Lower lobe of right lung (tissue), 2 donors: Measurements from ENCODE around the gene SLC6A11. TPM values are rescaled to one million over a fixed set of nuclear protein-coding genes. Genes with fewer than 3 reads are reported as not detected.

Experiments used
- ATAC-seq, 2 donors: fragments of 200-7000 bp; cut with Tn5 transposase; one replicate each; pipeline ENCODE4 v1.9.1; 2020 to 2022; ENCODE audit warnings: mild to moderate bottlenecking in 2 of 2, moderate library complexity in 2 of 2
- DNase-seq: peaks from one replicate; pipeline ENCODE4 v3.0.0-alpha.2; 2020
- H3K27ac ChIP-seq: fragments of 200-600 bp; one replicate; pipeline ENCODE4 v1.8.0; 2022
- H3K27me3 ChIP-seq: fragments of 200-600 bp; one replicate; pipeline ENCODE4 v1.8.0; 2022; ENCODE audit warnings: low read depth
- H3K36me3 ChIP-seq: fragments of 200-600 bp; one replicate; pipeline ENCODE4 v1.8.0; 2022; ENCODE audit warnings: mild to moderate bottlenecking
- H3K4me1 ChIP-seq: fragments of 200-600 bp; one replicate; pipeline ENCODE4 v1.8.0; 2022
- H3K4me3 ChIP-seq: fragments of 200-600 bp; one replicate; pipeline ENCODE4 v1.8.0; 2022; ENCODE audit warnings: mild to moderate bottlenecking
- H3K9me3 ChIP-seq: fragments of 200-600 bp; one replicate; pipeline ENCODE4 v1.8.0; 2022
- intact Hi-C: fragments of 100-400 bp; cut with DNase I; formaldehyde crosslinking; loops from one replicate; pipeline ENCODE4 v1.11.0; 2022
- total RNA-seq: library from RNA; stranded (reverse); fragmentation: NEBNext Ultra II Directional; extraction: Animal tissue kit (Norgen Biotek cat#: 25700); gene quantifications from one replicate; pipeline ENCODE4 v1.2.1, GENCODE V29; 2021
- TF ChIP-seq, protein P1 (sequence below): fragments of 200-600 bp; IDR thresholded peaks from one replicate; pipeline ENCODE4 v1.8.0; 2022; ENCODE audit warnings: antibody characterized with exemption, mild to moderate bottlenecking
- donor health status: DM: no; HTN: yes; CAD: no; lungs with severe emphysema.

SLC6A11 gene
- total RNA-seq, 1 donor from 2014 or later: not detected

DNA sequence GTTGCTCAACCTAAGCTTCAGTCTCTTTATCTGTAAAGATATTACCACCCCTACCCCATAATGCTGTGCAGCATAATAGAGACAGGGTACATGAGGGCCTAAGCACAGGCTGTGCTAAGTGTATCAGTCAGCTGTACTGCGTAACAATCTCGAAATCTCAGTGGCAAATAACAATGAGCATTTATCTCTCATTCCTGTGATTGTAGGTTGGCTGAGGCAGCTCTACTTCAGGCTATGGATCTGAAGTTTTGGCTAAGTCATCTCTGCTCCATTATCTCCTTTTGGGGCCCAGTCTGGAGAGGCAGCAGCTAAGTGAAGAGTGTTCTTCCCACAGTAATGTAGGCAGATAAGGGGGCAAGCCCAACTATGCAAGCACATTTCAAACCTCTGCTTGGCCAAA lies 7.1 kb upstream of the SLC6A11 start:
- Histone ChIP-seq H3K9me3 (no peaks in the 10 kb centered on the region), H3K27me3 (no peaks in the 10 kb centered on the region), H3K4me3 (no peak overlapping the region), H3K4me1 (no peaks in the 10 kb centered on the region), H3K36me3 (no peaks in the 10 kb centered on the region), H3K27ac (no peak overlapping the region)
- TF ChIP-seq, protein P1, sequence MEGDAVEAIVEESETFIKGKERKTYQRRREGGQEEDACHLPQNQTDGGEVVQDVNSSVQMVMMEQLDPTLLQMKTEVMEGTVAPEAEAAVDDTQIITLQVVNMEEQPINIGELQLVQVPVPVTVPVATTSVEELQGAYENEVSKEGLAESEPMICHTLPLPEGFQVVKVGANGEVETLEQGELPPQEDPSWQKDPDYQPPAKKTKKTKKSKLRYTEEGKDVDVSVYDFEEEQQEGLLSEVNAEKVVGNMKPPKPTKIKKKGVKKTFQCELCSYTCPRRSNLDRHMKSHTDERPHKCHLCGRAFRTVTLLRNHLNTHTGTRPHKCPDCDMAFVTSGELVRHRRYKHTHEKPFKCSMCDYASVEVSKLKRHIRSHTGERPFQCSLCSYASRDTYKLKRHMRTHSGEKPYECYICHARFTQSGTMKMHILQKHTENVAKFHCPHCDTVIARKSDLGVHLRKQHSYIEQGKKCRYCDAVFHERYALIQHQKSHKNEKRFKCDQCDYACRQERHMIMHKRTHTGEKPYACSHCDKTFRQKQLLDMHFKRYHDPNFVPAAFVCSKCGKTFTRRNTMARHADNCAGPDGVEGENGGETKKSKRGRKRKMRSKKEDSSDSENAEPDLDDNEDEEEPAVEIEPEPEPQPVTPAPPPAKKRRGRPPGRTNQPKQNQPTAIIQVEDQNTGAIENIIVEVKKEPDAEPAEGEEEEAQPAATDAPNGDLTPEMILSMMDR: no peak
- ATAC-seq (no peak), DNase-seq (no peak)
- intact Hi-C loops: no loop called here

DNA sequence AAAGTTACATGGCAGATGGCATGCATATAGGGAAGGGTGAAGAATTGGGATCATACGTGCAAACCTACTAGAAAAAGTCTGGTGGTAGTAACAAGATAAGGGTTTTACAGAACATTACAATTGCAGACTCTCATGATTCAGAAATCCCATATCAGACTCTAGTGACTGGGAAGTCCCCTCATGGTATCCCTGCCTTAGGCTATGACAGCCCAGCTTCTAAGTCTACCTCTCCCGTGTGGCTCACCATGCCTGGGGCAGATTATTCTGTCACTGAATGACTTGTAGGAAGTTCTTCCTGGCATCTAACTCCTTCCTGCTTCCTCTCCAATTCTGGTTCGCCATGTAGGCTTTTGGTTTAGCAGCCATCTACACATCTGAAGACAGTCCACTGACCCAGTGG lies 5.7 kb upstream of the SLC6A11 start:
- ATAC-seq: no peak
- intact Hi-C loops: no loop called here
- no peaks in the 10 kb centered on the region for H3K4me1 ChIP-seq
- H3K27ac ChIP-seq: no peak overlapping the region
- H3K9me3 ChIP-seq: no peaks in the 10 kb centered on the region
- H3K36me3 ChIP-seq: no peaks in the 10 kb centered on the region
- H3K27me3 ChIP-seq: peaks cover 7% of the 10 kb centered on the region
- H3K4me3 ChIP-seq: no peak overlapping the region
- DNase-seq: no peak
- TF ChIP-seq, protein P1: no peak

DNA sequence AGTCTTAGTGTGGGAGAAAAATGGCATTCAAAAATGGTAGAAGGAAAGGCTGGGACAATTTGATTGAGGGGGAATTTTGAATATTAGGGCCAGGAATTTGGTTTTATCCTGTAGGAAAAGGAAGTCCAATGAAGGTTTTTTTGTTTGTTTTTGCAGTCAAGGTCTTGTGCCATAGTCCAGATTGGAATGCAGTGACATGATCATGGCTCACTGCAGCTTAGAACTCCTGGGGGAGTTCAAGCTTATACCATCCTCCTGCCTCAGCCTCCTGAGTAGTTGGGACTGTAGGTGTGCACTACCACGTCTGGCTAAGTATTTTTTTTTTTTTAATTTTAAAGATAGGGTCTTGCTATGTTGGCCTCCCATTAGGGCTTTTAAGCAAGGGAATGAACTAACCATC lies 2.6 kb upstream of the SLC6A11 start:
- TF ChIP-seq, protein P1: no peak
- no peaks in the 10 kb centered on the region for H3K4me1 ChIP-seq
- no peaks in the 10 kb centered on the region for H3K9me3 ChIP-seq
- H3K27me3 ChIP-seq: peaks cover 32% of the 10 kb centered on the region
- no peak overlapping the region for H3K27ac ChIP-seq
- H3K4me3 ChIP-seq: no peak overlapping the region
- intact Hi-C loops: no loop called here
- DNase-seq: no peak
- no peak for ATAC-seq
- H3K36me3 ChIP-seq: no peaks in the 10 kb centered on the region

DNA sequence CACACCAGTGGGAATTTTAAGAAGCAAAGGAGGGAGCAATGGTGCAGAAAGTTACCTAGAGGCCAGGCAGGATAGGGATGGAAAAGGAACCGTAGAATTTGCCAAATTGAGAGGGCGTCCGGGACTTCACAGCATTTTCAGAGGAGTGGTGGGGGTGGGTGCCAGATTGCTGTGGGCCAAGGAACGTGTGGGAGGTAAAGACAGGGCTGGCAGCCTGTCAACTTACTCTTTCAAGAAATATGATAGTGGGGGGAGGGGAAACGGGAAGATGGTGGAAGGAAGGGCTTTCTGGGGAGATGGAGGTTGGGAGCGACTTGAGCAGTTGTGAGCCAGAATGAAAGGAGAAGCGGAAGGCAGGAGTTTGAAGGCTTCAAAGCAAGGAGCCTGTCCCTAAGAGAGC lies 1.4 kb upstream of the SLC6A11 start:
- H3K4me1 ChIP-seq: no peaks in the 10 kb centered on the region
- H3K27me3 ChIP-seq: peaks cover 36% of the 10 kb centered on the region
- intact Hi-C loops: no loop called here
- H3K27ac ChIP-seq: no peak overlapping the region
- ATAC-seq (no peak), DNase-seq (no peak)
- no peak overlapping the region for H3K4me3 ChIP-seq
- no peaks in the 10 kb centered on the region for H3K36me3 ChIP-seq
- TF ChIP-seq, protein P1: no peak
- no peaks in the 10 kb centered on the region for H3K9me3 ChIP-seq

DNA sequence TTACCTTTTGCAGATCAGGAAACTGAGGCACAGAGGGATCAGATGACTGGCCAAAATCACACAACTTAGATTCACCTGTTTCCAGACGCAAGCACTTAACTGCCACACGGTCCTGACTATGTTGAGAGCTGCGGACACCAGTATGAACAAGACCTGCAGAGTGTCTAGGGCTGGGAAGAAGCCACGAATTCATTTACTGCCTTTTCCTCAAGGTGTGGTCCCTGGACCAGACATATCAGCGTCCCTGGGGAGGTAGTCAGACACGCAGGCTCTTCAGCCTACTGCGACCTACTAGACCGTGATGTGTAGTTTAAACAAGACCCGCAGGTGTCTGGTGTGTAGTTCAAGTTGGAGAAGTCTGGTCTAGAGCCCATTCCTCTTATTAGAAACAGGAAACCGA lies 541 bp upstream of the SLC6A11 start:
- Histone ChIP-seq H3K36me3 (no peaks in the 10 kb centered on the region), H3K9me3 (no peaks in the 10 kb centered on the region), H3K4me3 (no peak overlapping the region), H3K27me3 (peaks cover 36% of the 10 kb centered on the region), H3K27ac (no peak overlapping the region), H3K4me1 (no peaks in the 10 kb centered on the region)
- ATAC-seq: no peak
- intact Hi-C loops: no loop called here
- no peak for DNase-seq
- TF ChIP-seq, protein P1: no peak

DNA sequence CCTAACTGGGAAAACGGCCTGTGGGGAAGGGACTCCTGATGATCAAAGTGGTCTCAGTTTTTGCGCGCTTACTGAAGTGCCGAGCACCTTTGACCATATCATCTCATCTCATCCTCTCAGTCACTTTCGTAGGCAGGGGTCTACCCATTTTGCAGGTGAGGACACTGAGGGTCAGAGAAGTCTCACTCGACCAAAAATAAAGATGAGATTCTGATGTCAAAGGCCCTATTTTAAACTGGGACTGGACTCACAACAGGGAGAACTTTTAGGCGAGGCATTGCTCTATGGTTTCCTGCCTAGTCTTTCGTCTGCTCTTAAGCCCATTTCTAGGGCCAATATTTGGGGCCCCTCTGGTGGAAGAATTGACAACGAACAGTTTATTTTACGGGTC lies 830 bp downstream of the SLC6A11 start:
- DNase-seq (no peak), ATAC-seq (no peak)
- no peaks in the 10 kb centered on the region for H3K9me3 ChIP-seq
- TF ChIP-seq, protein P1: no peak
- H3K4me1 ChIP-seq: no peaks in the 10 kb centered on the region
- no peak overlapping the region for H3K4me3 ChIP-seq
- peaks cover 36% of the 10 kb centered on the region for H3K27me3 ChIP-seq
- H3K27ac ChIP-seq: no peak overlapping the region
- H3K36me3 ChIP-seq: no peaks in the 10 kb centered on the region
- intact Hi-C loops: no loop called here
